Neural cell (in vitro differentiated cells): ENCODE measurements around the gene SDK2. TPM values are rescaled to one million over a fixed set of nuclear protein-coding genes. Genes with fewer than 3 reads are reported as not detected.

Experiments used
- H2AFZ ChIP-seq: fragments of 200-600, 300-800 bp; sonication (generic), shearing (Covaris generic); 2 replicates; pipeline ENCODE4 v1.6.0; 2014; ENCODE audit warnings: low read depth, mild to moderate bottlenecking, antibody characterized with exemption, low read length, moderate library complexity
- H3F3A ChIP-seq: fragments of 200-600 bp; shearing (Covaris generic); 2 replicates; pipeline ENCODE4 v1.6.1; 2016; ENCODE audit warnings: mild to moderate bottlenecking, moderate library complexity, mixed read lengths, antibody characterized with exemption, low read length; ENCODE audit not compliant: insufficient read depth, poor library complexity, severe bottlenecking
- H3K27ac ChIP-seq: fragments of 200-600, 300-800 bp; sonication (generic), shearing (Covaris generic); 2 replicates; pipeline ENCODE4 v1.5.1; 2014; ENCODE audit warnings: mild to moderate bottlenecking, low read length, moderate library complexity
- H3K27me3 ChIP-seq: fragments of 300-800, 200-600 bp; sonication (generic), shearing (Covaris generic); 2 replicates; pipeline ENCODE4 v1.6.0; 2014; ENCODE audit warnings: mild to moderate bottlenecking, low read depth, low read length, moderate library complexity; ENCODE audit not compliant: insufficient read depth
- H3K36me3 ChIP-seq: fragments of 300-800, 200-600 bp; sonication (generic), shearing (Covaris generic); 2 replicates; pipeline ENCODE4 v1.5.1; 2014; ENCODE audit warnings: mild to moderate bottlenecking, antibody characterized with exemption, low read length, moderate library complexity; ENCODE audit not compliant: insufficient read depth
- H3K4me2 ChIP-seq: fragments of 300-800, 200-600 bp; sonication (generic), shearing (Covaris generic); 2 replicates; pipeline ENCODE4 v1.6.0; 2014; ENCODE audit warnings: mild to moderate bottlenecking, low read length
- H3K4me3 ChIP-seq: fragments of 300-800, 200-600 bp; sonication (generic), shearing (Covaris generic); 2 replicates; pipeline ENCODE4 v1.5.1; 2014; ENCODE audit warnings: mild to moderate bottlenecking, low read length, moderate library complexity
- H3K79me2 ChIP-seq: fragments of 200-600 bp; shearing (Covaris generic); replicated peaks from 2 replicates; pipeline ENCODE4 v1.6.0; 2014; ENCODE audit warnings: mild to moderate bottlenecking, low read length, moderate library complexity; ENCODE audit not compliant: insufficient read depth
- H3K9ac ChIP-seq: fragments of 300-800, 200-600 bp; sonication (generic), shearing (Covaris generic); 2 replicates; pipeline ENCODE4 v1.6.1; 2016; ENCODE audit warnings: mild to moderate bottlenecking, low read length, mixed read lengths
- H3K9me2 ChIP-seq: fragments of 200-600 bp; shearing (Covaris generic); 2 replicates; pipeline ENCODE4 v1.6.1; 2016; ENCODE audit warnings: mild to moderate bottlenecking, low read length, mixed read lengths; ENCODE audit not compliant: insufficient read depth
- H3K9me3 ChIP-seq: fragments of 200-600, 300-800 bp; sonication (generic), shearing (Covaris generic); 2 replicates; pipeline ENCODE4 v1.6.1; 2016; ENCODE audit warnings: mild to moderate bottlenecking, mixed run types, low read length, moderate library complexity, mixed read lengths
- H4K20me1 ChIP-seq: fragments of 200-600 bp; shearing (Covaris generic); 2 replicates; pipeline ENCODE4 v1.6.1; 2016; ENCODE audit warnings: mild to moderate bottlenecking, mixed run types; ENCODE audit not compliant: insufficient read depth
- CTCF ChIP-seq: fragments of 450-650 bp; IDR thresholded peaks from 2 replicates; pipeline ENCODE4 v1.5.1; 2014; ENCODE audit warnings: antibody characterized with exemption, mild to moderate bottlenecking, moderate library complexity; ENCODE audit not compliant: poor library complexity, severe bottlenecking
- EP300 ChIP-seq: fragments of 450-650 bp; conservative IDR thresholded peaks from 2 replicates; pipeline ENCODE4 v1.6.1; 2014; ENCODE audit warnings: antibody characterized with exemption, mild to moderate bottlenecking, moderate library complexity; ENCODE audit not compliant: poor library complexity, severe bottlenecking
- EZH2 ChIP-seq: fragments of 200-600, 300-800 bp; shearing (Covaris generic), sonication (generic); IDR thresholded peaks from 2 replicates; pipeline ENCODE4 v1.6.1; 2014; ENCODE audit warnings: antibody characterized with exemption, low read length, borderline replicate concordance, mild to moderate bottlenecking; ENCODE audit not compliant: insufficient read depth, poor library complexity, severe bottlenecking
- MXI1 ChIP-seq: fragments of 450-650 bp; conservative IDR thresholded peaks from 2 replicates; pipeline ENCODE4 v1.6.1; 2014; ENCODE audit warnings: antibody characterized with exemption, mild to moderate bottlenecking; ENCODE audit not compliant: poor library complexity, severe bottlenecking
- POLR2AphosphoS5 ChIP-seq: IDR thresholded peaks from 2 replicates; pipeline ENCODE4 v1.6.1; 2012
- RAD21 ChIP-seq: fragments of 450-650 bp; conservative IDR thresholded peaks from 2 replicates; pipeline ENCODE4 v1.6.1; 2014; ENCODE audit warnings: antibody characterized with exemption, mild to moderate bottlenecking, moderate library complexity
- REST ChIP-seq: IDR thresholded peaks from 2 replicates; pipeline ENCODE4 v1.6.1; 2012; ENCODE audit warnings: borderline replicate concordance
- SMC3 ChIP-seq: fragments of 450-650 bp; conservative IDR thresholded peaks from 2 replicates; pipeline ENCODE4 v1.6.1; 2014; ENCODE audit warnings: antibody characterized with exemption, mild to moderate bottlenecking, moderate library complexity; ENCODE audit not compliant: poor library complexity
- TAF1 ChIP-seq: IDR thresholded peaks from 2 replicates; pipeline ENCODE4 v1.6.1; 2012; ENCODE audit warnings: low read depth
- polyA plus RNA-seq: library from polyadenylated mRNA; depleted of rRNA; stranded (reverse); fragments of >200 nt; gene quantifications from 2 replicates; pipeline ENCODE4 v1.2.3, GENCODE V29; 2014

The SDK2 gene
- polyA plus RNA-seq, 1 donor from 2014 or later = 0.73 TPM

GRCh38 chr17:73654241-73654640 lies 10.0 kb upstream of the SDK2 start:
- TF ChIP-seq REST (no peak), CTCF (no peak), RAD21 (no peak), MXI1 (no peak), TAF1 (no peak), EP300 (no peak), POLR2AphosphoS5 (no peak), EZH2 (no peak), SMC3 (no peak)
- Histone ChIP-seq H3K27me3 (no peaks in the 10 kb centered on the region), H4K20me1 (no peaks in the 10 kb centered on the region), H3K36me3 (no peaks in the 10 kb centered on the region), H2AFZ (no peak overlapping the region), H3F3A (no peaks in the 10 kb centered on the region), H3K27ac (no peak overlapping the region), H3K79me2 (no peaks in the 10 kb centered on the region), H3K9me3 (no peaks in the 10 kb centered on the region), H3K9me2 (no peaks in the 10 kb centered on the region), H3K4me3 (no peak overlapping the region), H3K9ac (no peak overlapping the region), H3K4me2 (no peak overlapping the region)

- TF ChIP-seq EP300 (no peak), RAD21 (no peak), REST (no peak), CTCF (no peak), SMC3 (no peak), MXI1 (no peak), TAF1 (no peak), EZH2 (no peak), POLR2AphosphoS5 (no peak)
- no peaks in the 10 kb centered on the region for H4K20me1 ChIP-seq
- no peaks in the 10 kb centered on the region for H3K79me2 ChIP-seq
- no peaks in the 10 kb centered on the region for H3K9me3 ChIP-seq
- H3K36me3 ChIP-seq = no peaks in the 10 kb centered on the region
- no peak overlapping the region for H2AFZ ChIP-seq
- H3K27me3 ChIP-seq = no peaks in the 10 kb centered on the region
- H3F3A ChIP-seq = no peaks in the 10 kb centered on the region
- H3K9me2 ChIP-seq = no peaks in the 10 kb centered on the region
- no peak overlapping the region for H3K4me3 ChIP-seq
- H3K27ac ChIP-seq = no peak overlapping the region
- no peak overlapping the region for H3K9ac ChIP-seq
- H3K4me2 ChIP-seq = no peak overlapping the region
Observed at GRCh38 chr17:73653810-73654209, 9.6 kb upstream of the SDK2 start.
